HG03520 (cell line): Measurements from ENCODE around the gene MTRFR.
"Not testable (repeated sequence)": the region's sequence is repeated elsewhere in the genome, so short reads cannot be mapped to it uniquely, and the experiment has no call there.

Source experiments
- ATAC-seq: cut with Tn5 transposase; IDR thresholded peaks from one replicate; pipeline ENCODE4 v1.9.1; 2021; ENCODE audit warnings: mild to moderate bottlenecking, moderate library complexity; ENCODE audit not compliant: unreplicated experiment

MTRFR gene

GRCh38 chr12:123232807-123233504, at the start of gene MTRFR, which contains the start of gene MPHOSPH9:
MTRFR (plus strand) TSS chr12:123233436; CDS start chr12:123253675, 20,239 bp downstream.
MPHOSPH9 (minus strand) TSS chr12:123233141; CDS start chr12:123230364, 2,777 bp downstream.
- peak; percentile 80 for ATAC-seq

- ATAC-seq, result no peak
Measured at GRCh38 chr12:123187637-123188036, 45.6 kb upstream of the MTRFR start.

GRCh38 chr12:123199936-123200335, 33.3 kb upstream of the MTRFR start:
- ATAC-seq, result no peak

GRCh38 chr12:123200414-123200813, 32.8 kb upstream of the MTRFR start:
- no peak for ATAC-seq

- ATAC-seq, result not testable (repeated sequence)
Measured at GRCh38 chr12:123206794-123207193, 26.4 kb upstream of the MTRFR start.

- ATAC-seq, result not testable (repeated sequence)
Measured at GRCh38 chr12:123207815-123208214, 25.4 kb upstream of the MTRFR start.

GRCh38 chr12:123223241-123223668, 10.0 kb upstream of the MTRFR start:
- no peak for ATAC-seq

GRCh38 chr12:123225443-123225842, 7.8 kb upstream of the MTRFR start:
- ATAC-seq, result no peak

- no peak for ATAC-seq
Measured at GRCh38 chr12:123227581-123228258, 5.5 kb upstream of the MTRFR start.

GRCh38 chr12:123229051-123229450, 4.2 kb upstream of the MTRFR start:
- ATAC-seq, result no peak

GRCh38 chr12:123231931-123232330, 1.3 kb upstream of the MTRFR start:
- ATAC-seq, result no peak

GRCh38 chr12:123232472-123232806, 797 bp upstream of the MTRFR start:
- ATAC-seq, result no peak

GRCh38 chr12:123233505-123234308, 471 bp downstream of the MTRFR start:
- ATAC-seq, result peak; percentile 7

- ATAC-seq, result no peak
Measured at GRCh38 chr12:123237646-123238329, 4.6 kb downstream of the MTRFR start.

GRCh38 chr12:123238330-123238682, 5.1 kb downstream of the MTRFR start:
- ATAC-seq, result no peak

GRCh38 chr12:123238961-123239360, 5.7 kb downstream of the MTRFR start:
- ATAC-seq, result no peak

GRCh38 chr12:123242116-123242904, 9.1 kb downstream of the MTRFR start:
- no peak for ATAC-seq

- no peak for ATAC-seq
Measured at GRCh38 chr12:123243671-123244262, 10.5 kb downstream of the MTRFR start.

GRCh38 chr12:123245678-123246077, 12.4 kb downstream of the MTRFR start:
- ATAC-seq, result no peak

- ATAC-seq, result not testable (repeated sequence)
Measured at GRCh38 chr12:123248129-123248528, 14.9 kb downstream of the MTRFR start.
